ENCODE results near the gene IQGAP1. TPM values are rescaled to one million over a fixed set of nuclear protein-coding genes. Genes with fewer than 3 reads are reported as not detected.
"Not testable (repeated sequence)": the region's sequence is repeated elsewhere in the genome, so short reads cannot be mapped to it uniquely, and the experiment has no call there.

Gene IQGAP1
- total RNA-seq, 2 experiments from 2014 or later, result 222 to 296 TPM

DNA sequence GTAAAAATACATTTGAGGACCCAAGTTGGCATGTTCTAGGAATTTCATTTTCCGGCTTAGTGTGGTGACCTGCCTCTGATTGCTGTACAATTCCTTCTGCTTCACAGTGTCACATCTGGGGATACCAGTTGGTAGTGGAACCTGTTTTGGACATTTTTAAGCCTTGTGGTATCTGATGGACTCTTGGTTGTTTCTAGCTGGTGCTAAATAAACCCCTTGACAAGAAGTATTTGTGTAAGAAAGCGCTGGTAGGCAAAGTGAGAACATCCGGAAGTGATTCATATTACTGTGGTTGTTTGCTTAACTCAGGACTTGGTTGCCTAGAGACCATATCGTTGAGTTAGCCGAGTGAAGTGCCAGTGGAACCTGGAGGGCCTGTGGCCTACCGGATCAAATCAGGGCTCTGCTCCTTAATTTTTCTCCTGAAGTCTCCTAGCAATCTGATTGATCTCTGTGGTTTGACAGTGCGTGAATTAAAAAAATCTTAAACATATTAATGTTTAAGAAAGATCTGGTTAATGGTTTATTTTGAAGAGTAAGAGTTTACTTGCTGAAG is 12.8 kb downstream of the IQGAP1 start:
- Mint-ChIP-seq H3K36me3 (ENCODE audit: low read depth) (peaks cover 27% of the 10 kb centered on the region), H3K27me3 (no peaks in the 10 kb centered on the region), H3K27ac (peak overlapping the region; percentile 91), H3K4me1 (peaks cover 62% of the 10 kb centered on the region), H3K9me3 (no peaks in the 10 kb centered on the region), H3K4me3 (peak overlapping the region; percentile 59)
- ChIA-PET CTCF (interaction anchor here (1.4 to 4.1 kb wide), 3 partner anchors 9 to 38 kb away, joined by 4 to 22 read pairs (median 12); no protein-coding TSS in a partner anchor), POLR2A (interaction anchor here (1.5 kb wide), 1 partner anchor 13 kb away, joined by 6 read pairs; the partner anchor contains the start of gene IQGAP1)
- DNase-seq, result peak; percentile 84

DNA sequence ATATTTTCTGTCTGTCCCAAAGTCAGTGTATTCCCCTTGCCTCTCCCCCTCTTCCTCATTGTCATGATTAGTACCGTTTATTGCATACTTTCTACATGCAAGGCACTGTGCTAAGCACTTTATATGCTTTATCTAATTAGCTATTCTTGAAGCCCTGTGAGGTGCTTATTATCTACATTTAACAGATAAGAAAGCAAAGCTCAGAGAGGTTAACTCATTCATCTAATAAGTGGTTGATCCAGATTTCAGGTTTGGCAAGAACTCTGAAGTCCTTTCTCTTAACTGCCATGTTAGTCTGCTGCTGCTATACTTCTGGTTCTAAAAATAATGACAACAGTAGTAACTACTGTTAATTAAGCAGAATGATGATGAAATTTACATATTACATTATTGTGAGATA is 13.5 kb downstream of the IQGAP1 start:
- Mint-ChIP-seq H3K9me3 (no peaks in the 10 kb centered on the region), H3K27ac (peak overlapping the region; percentile 91)

DNA sequence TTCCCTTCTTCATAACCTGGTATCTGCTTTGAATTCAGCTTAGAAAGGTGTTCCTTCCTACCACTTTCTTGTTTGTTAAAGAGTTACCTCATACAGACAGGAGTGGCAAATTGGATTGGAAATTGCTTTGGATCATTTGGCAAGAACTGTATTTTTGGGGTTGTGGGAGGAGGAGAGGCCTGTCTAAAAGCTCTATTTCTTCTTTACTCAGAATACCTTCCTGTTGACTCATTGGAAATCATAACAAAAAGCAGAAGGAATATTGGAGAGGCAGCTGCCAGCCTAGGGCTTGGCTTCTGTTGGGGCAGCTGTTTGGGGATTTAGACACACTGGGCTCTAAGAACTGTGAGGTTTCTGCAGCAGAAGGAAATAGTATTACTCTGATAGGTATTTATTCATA is 14.2 kb downstream of the IQGAP1 start:
- peaks cover 21% of the 10 kb centered on the region for H3K36me3 Mint-ChIP-seq (ENCODE audit: low read depth)
- H3K27ac Mint-ChIP-seq, result peak overlapping the region; percentile 91
- no peak overlapping the region for H3K4me3 Mint-ChIP-seq
- ChIA-PET POLR2A (no interaction called here), CTCF (interaction anchor here (0.5 to 4.1 kb wide), 6 partner anchors 11 to 338 kb away, joined by 3 to 22 read pairs (median 3); no protein-coding TSS in a partner anchor)
- H3K4me1 Mint-ChIP-seq, result peaks cover 69% of the 10 kb centered on the region
- H3K9me3 Mint-ChIP-seq, result no peaks in the 10 kb centered on the region
- H3K27me3 Mint-ChIP-seq, result no peaks in the 10 kb centered on the region
- DNase-seq, result no peak

More for the DNA sequence above, 13.5 kb downstream of the IQGAP1 start:
- Mint-ChIP-seq H3K4me3 (peak overlapping the region; percentile 59), H3K4me1 (peaks cover 63% of the 10 kb centered on the region), H3K36me3 (ENCODE audit: low read depth) (peaks cover 22% of the 10 kb centered on the region), H3K27me3 (no peaks in the 10 kb centered on the region)
- ChIA-PET POLR2A (no interaction called here), CTCF (interaction anchor here (0.5 to 4.1 kb wide), 5 partner anchors 10 to 339 kb away, joined by 3 to 22 read pairs (median 3); no protein-coding TSS in a partner anchor)
- no peak for DNase-seq

DNA sequence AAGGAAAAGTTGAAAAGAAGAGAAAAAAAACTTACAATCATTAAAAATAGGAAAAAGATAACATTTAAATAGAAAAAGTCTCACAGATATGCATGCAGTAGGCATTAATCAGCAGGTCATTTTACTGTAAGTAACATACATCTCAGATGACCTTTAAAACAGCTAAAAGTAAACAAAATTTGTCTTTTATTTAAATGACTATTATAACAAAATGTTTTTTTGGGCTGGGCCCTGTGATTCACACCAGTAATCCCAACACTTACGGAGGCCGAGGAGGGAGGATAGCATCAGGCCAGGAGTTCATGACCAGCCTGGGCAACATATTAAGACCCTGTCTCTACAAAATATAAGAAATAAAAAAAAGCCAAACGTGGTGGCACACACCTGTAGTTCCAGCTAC is 14.7 kb downstream of the IQGAP1 start:
- Mint-ChIP-seq H3K27ac (no peak overlapping the region), H3K27me3 (no peaks in the 10 kb centered on the region), H3K4me3 (no peak overlapping the region), H3K9me3 (no peaks in the 10 kb centered on the region), H3K4me1 (peaks cover 72% of the 10 kb centered on the region), H3K36me3 (ENCODE audit: low read depth) (peaks cover 21% of the 10 kb centered on the region)
- ChIA-PET POLR2A (no interaction called here), CTCF (interaction anchor here (0.6 to 4.1 kb wide), 3 partner anchors 11 to 79 kb away, joined by 3 to 22 read pairs (median 3); no protein-coding TSS in a partner anchor)
- DNase-seq, result no peak

DNA sequence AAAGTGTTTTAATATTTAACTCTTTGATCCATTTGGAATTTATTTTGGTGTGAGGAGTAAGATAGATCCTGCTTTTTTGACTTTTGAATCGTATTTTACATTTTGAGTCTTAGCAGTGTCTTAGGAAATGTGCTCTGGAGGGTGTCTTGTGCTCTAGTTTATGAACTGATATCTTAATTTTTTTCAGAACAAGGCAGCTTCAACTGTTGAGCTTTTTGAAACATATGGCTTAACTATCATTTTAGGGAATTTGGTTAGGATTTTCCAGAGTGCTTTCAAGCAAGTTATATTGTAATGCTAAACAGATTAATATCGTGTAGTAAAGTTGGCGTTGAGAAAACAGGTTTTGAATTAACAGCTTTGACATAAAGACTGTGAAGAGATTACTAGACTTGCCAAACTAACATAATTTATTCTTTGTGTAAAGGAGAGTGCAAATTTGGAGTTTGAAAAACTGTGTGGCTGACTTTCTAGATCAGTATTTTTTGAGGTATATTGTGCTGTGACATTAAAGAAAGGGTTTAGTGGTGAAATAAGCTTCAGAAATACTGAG is 17.1 kb downstream of the IQGAP1 start:
- no peak for DNase-seq
- Mint-ChIP-seq H3K9me3 (no peaks in the 10 kb centered on the region), H3K36me3 (ENCODE audit: low read depth) (peaks cover 35% of the 10 kb centered on the region), H3K27ac (no peak overlapping the region), H3K4me1 (peaks cover 78% of the 10 kb centered on the region), H3K4me3 (no peak overlapping the region), H3K27me3 (no peaks in the 10 kb centered on the region)
- ChIA-PET POLR2A (no interaction called here), CTCF (interaction anchor here (0.7 to 1.6 kb wide), 3 partner anchors 13 to 46 kb away, joined by 3 to 4 read pairs (median 3); partner anchors contain the start of gene IQGAP1)

DNA sequence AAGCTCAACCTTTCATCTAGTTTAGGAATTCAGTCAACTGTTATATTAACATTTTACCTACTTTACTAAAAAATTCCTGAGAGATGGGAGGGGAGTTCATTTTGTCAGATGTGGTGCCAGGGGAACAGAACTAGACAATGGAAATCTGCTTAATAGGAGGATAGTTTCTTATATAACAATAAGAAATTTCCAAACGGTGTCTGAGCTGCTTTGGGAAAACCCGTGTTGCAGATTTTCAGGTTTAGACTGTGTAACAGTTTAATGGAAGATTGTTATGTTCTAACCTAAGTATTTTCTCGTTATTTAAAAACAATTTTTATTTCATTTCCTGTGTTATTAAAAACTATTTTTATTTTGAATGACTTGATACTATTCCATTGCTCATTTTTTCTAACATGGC is 19.3 kb downstream of the IQGAP1 start:
- Mint-ChIP-seq H3K27me3 (no peaks in the 10 kb centered on the region), H3K27ac (no peak overlapping the region), H3K4me1 (peaks cover 72% of the 10 kb centered on the region), H3K4me3 (no peak overlapping the region), H3K36me3 (ENCODE audit: low read depth) (peaks cover 39% of the 10 kb centered on the region), H3K9me3 (no peaks in the 10 kb centered on the region)
- ChIA-PET CTCF (interaction anchor here (0.6 to 1.7 kb wide), 7 partner anchors 12 to 116 kb away, joined by 3 to 8 read pairs (median 4); no protein-coding TSS in a partner anchor), POLR2A (no interaction called here)
- DNase-seq, result no peak

DNA sequence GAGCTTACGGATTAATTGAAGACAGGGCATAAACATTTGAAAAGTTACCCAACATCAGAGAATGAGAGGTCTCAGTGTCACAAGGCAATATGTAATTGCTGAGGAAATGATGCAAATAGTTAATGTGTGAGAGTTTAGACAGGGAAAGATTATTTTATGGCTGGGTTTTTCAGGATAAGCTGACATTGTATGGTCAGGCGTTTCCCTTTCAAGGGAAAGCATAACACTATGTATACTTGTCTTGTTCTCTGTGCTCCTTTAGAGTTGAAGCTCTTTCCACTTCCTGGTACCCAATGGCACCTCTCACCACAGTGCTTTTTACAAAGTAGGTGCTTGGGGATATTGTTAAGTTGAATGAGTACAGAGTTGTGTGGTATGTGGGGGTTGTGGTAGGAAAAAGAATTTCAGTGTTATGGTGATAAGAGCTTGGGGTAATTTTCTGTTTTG is 19.9 kb downstream of the IQGAP1 start:
- peaks cover 74% of the 10 kb centered on the region for H3K4me1 Mint-ChIP-seq
- H3K27me3 Mint-ChIP-seq, result no peaks in the 10 kb centered on the region
- H3K36me3 Mint-ChIP-seq (ENCODE audit: low read depth), result peaks cover 37% of the 10 kb centered on the region
- peak overlapping the region; percentile 11 for H3K4me3 Mint-ChIP-seq
- DNase-seq, result peak; percentile 62
- H3K27ac Mint-ChIP-seq, result peak overlapping the region; percentile 68
- CTCF ChIA-PET, result interaction anchor here (0.7 to 1.7 kb wide), 4 partner anchors 11 to 100 kb away, joined by 3 to 8 read pairs (median 4); no protein-coding TSS in a partner anchor
- no peaks in the 10 kb centered on the region for H3K9me3 Mint-ChIP-seq
- POLR2A ChIA-PET, result no interaction called here

DNA sequence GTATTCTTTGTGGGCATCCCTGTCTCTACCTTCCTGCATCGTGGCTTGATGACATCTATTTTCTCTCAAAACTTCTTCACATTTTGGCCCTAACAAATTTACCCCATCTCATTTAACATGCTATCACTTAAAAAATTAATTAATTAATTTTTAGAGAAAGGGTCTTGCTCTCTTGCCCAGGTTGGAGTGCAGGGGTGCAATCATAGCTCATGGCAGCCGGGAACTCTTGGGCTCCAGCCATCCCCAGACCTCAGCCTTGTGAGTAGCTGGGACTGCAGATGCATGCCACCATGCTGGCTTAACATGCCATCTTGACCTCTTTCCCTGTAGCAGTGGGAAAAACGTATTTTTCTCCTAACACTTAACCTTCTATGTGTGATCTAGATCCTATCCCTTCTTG is 20.6 kb downstream of the IQGAP1 start:
- Mint-ChIP-seq H3K27ac (no peak overlapping the region), H3K27me3 (no peaks in the 10 kb centered on the region), H3K36me3 (ENCODE audit: low read depth) (peaks cover 34% of the 10 kb centered on the region), H3K9me3 (no peaks in the 10 kb centered on the region), H3K4me1 (peaks cover 80% of the 10 kb centered on the region), H3K4me3 (no peak overlapping the region)
- ChIA-PET POLR2A (no interaction called here), CTCF (interaction anchor here (1.4 kb wide), 1 partner anchor 16 kb away, joined by 8 read pairs; no protein-coding TSS in a partner anchor)
- no peak for DNase-seq

DNA sequence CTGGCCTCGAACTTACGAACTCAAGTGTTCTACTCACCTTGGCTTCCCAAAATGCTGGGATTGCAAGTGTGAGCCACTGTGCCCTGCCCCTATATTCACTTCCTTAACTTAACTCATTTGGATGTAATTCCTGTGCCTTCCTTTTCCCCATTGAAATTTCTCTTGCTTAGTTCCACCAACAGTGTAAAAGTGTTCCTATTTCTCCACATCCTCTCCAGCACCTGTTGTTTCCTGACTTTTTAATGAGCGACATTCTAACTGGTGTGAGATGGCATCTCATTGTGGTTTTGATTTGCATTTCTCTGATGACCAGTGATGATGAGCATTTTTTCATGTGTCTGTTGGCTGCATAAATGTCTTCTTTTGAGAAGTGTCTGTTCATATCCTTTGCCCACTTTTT is 21.5 kb downstream of the IQGAP1 start:
- DNase-seq, POLR2A ChIA-PET, H3K27ac Mint-ChIP-seq, H3K4me3 Mint-ChIP-seq, H3K27me3 Mint-ChIP-seq, H3K9me3 Mint-ChIP-seq: not testable (repeated sequence)
- Mint-ChIP-seq H3K4me1 (peaks cover 81% of the 10 kb centered on the region), H3K36me3 (ENCODE audit: low read depth) (peaks cover 30% of the 10 kb centered on the region)
- CTCF ChIA-PET, result interaction anchor here (0.7 kb wide), 1 partner anchor 56 kb away, joined by 3 read pairs; no protein-coding TSS in a partner anchor

DNA sequence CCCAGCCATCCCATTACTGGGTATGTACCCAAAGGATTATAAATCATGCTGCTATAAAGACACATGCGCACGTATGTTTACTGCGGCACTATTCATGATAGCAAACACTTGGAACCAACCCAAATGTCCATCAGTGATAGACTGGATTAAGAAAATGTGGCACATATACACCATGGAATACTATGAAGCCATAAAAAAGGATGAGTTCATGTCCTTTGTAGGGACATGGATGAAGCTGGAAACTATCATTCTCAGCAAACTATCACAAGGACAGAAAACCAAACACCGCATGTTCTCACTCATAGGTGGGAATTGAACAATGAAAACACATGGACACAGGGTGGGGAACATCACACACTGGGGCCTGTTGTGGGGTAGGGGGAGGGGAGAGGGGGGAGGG is 22.3 kb downstream of the IQGAP1 start:
- H3K27ac Mint-ChIP-seq, DNase-seq, H3K4me3 Mint-ChIP-seq, H3K9me3 Mint-ChIP-seq, POLR2A ChIA-PET, CTCF ChIA-PET, H3K27me3 Mint-ChIP-seq: not testable (repeated sequence)
- Mint-ChIP-seq H3K36me3 (ENCODE audit: low read depth) (peaks cover 32% of the 10 kb centered on the region), H3K4me1 (peaks cover 79% of the 10 kb centered on the region)

DNA sequence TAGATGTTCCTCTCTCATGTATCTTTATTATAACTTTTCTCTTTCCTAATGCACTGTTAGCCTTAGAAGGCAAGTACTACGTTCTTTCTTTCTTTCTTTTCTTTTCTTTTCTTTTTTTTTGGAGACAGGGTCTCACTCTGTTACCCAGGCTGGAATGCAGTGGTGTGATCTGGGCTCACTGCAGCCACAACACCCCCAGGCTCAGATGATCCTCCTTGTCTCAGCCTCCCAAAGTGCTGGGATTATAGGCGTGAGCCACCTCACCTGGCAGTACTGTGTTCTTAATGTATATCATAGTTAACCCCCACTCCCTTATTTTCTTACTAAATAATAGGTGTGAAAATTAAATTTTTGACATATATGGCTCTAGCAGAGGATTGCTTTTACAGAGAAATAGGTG is 23.1 kb downstream of the IQGAP1 start:
- ChIA-PET CTCF (no interaction called here), POLR2A (no interaction called here)
- no peak for DNase-seq
- Mint-ChIP-seq H3K9me3 (peaks cover 3% of the 10 kb centered on the region), H3K27me3 (no peaks in the 10 kb centered on the region), H3K27ac (no peak overlapping the region), H3K4me1 (peaks cover 77% of the 10 kb centered on the region), H3K36me3 (ENCODE audit: low read depth) (peaks cover 37% of the 10 kb centered on the region), H3K4me3 (no peak overlapping the region)

DNA sequence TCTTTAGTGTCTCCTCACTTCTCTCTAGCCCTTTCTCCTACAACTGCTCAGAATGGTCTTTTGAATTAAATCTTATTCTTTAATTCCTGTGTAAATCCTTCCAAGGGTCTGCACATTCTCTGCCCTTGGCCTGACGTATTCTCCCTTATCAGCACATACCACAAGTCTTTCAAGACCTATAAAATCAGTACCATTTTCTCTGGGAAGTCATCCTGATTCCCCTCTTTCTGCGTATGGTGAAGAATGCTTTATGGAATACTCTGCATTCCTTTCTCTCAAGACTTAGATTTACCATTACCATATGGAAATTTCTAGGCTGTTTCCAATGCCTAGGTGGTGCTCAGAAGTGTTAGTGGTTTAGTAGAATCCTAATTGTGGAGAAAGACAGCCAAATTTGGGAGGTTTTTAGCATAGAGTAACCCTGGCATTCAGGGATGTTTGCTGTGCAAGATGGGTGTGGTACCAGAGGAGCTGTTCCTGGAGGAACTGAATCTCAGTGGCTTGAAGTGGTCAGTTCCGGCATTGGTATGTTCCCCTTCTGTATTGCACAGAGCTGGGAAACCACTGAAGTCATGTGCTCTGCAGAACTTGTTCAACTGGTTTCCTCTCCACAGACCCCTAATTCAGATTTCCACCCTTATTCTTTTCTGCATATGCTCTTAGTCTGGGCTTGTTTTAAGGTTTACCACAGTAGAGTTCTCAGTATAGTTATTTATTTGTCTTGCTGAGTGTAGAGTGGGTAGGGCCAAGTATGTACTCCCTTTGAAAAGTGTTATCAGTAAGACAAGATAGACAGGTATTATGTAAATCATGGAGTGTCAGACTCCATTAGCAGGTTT is 24.5 kb downstream of the IQGAP1 start:
- DNase-seq, result peak; percentile 29
- H3K4me3 Mint-ChIP-seq, result no peak overlapping the region
- peaks cover 69% of the 10 kb centered on the region for H3K4me1 Mint-ChIP-seq
- POLR2A ChIA-PET, result no interaction called here
- no peaks in the 10 kb centered on the region for H3K27me3 Mint-ChIP-seq
- peaks cover 49% of the 10 kb centered on the region for H3K36me3 Mint-ChIP-seq (ENCODE audit: low read depth)
- H3K27ac Mint-ChIP-seq, result peak overlapping the region; percentile 43
- CTCF ChIA-PET, result interaction anchor here (0.7 to 4.1 kb wide), 5 partner anchors 9 to 408 kb away, joined by 3 to 22 read pairs (median 4); no protein-coding TSS in a partner anchor
- peaks cover 3% of the 10 kb centered on the region for H3K9me3 Mint-ChIP-seq
